ENCODE measurements around the gene WWC1.

DNA sequence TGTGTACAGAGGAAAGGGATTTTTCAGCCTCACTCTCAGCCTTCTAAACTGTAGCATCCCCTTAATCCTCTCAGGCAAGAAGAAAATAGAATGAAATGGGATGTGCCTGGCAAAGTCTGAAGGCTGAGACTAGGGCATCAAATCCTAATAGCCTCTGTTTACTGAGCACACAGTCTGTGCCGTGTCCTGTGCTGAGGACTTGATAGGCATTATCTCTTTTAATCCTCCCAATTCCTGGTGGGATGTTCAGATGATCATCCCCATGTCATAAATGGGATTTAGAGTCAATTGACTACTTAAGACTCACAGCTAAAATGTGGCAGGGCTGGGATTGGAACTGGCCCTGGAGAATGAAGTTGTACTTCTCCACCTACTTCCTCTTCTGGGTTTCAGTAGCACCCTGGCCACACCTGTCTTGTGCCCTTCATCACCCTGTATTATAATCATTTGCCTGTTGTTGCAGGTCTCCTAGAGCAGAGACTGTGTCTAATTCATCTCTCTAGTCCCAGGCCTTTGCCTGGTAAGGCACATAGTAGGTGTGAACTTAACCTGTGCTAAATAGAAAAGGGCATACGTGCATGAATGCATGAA is 81.0 kb downstream of the WWC1 start:
- no peak for TF ChIP-seq POLR2A (IDR thresholded peaks at IDR 0.05)
- TF ChIP-seq, protein P1, sequence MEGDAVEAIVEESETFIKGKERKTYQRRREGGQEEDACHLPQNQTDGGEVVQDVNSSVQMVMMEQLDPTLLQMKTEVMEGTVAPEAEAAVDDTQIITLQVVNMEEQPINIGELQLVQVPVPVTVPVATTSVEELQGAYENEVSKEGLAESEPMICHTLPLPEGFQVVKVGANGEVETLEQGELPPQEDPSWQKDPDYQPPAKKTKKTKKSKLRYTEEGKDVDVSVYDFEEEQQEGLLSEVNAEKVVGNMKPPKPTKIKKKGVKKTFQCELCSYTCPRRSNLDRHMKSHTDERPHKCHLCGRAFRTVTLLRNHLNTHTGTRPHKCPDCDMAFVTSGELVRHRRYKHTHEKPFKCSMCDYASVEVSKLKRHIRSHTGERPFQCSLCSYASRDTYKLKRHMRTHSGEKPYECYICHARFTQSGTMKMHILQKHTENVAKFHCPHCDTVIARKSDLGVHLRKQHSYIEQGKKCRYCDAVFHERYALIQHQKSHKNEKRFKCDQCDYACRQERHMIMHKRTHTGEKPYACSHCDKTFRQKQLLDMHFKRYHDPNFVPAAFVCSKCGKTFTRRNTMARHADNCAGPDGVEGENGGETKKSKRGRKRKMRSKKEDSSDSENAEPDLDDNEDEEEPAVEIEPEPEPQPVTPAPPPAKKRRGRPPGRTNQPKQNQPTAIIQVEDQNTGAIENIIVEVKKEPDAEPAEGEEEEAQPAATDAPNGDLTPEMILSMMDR (IDR thresholded peaks at IDR 0.05 in 4 of 5, conservative IDR thresholded peaks at IDR 0.05 in 1 of 5), result no peak
